Measurements from ENCODE around the gene SMARCC2.
"Not testable (repeated sequence)": the region's sequence is repeated elsewhere in the genome, so short reads cannot be mapped to it uniquely, and the experiment has no call there.

The SMARCC2 gene

GRCh38 chr12:56121204-56121870 is 67.9 kb downstream of the SMARCC2 start:
- DNase-seq (ENCODE audit: low read depth in 2 of 2) = no peak

GRCh38 chr12:56120158-56120846 is 69.0 kb downstream of the SMARCC2 start:
- no peak for DNase-seq (ENCODE audit: low read depth in 2 of 2)

GRCh38 chr12:56119361-56119796 is 69.9 kb downstream of the SMARCC2 start:
- peak in 1 of 2 donors; percentile 44 for DNase-seq (ENCODE audit: low read depth in 2 of 2)

GRCh38 chr12:56118688-56119357 is 70.5 kb downstream of the SMARCC2 start:
- DNase-seq (ENCODE audit: low read depth in 2 of 2) = no peak

GRCh38 chr12:56117778-56118687 is 71.2 kb downstream of the SMARCC2 start, which contains the start of gene ZC3H10:
Gene ZC3H10 (plus strand): TSS chr12:56118266. CDS start chr12:56120563, 2,297 bp downstream.
- peak; percentile 98 for DNase-seq (ENCODE audit: low read depth in 2 of 2)

- not testable (repeated sequence) for DNase-seq (ENCODE audit: low read depth in 2 of 2)
These were observed 72.1 kb downstream of the SMARCC2 start for GRCh38 chr12:56117082-56117706.

- peak; percentile 87 for DNase-seq (ENCODE audit: low read depth in 2 of 2)
These were observed 72.8 kb downstream of the SMARCC2 start, which contains the start of gene RPL41 for GRCh38 chr12:56116267-56117081. Gene RPL41 (plus strand): TSS chr12:56116633.

- no peak for DNase-seq (ENCODE audit: low read depth in 2 of 2)
These were observed 74.0 kb downstream of the SMARCC2 start for GRCh38 chr12:56115329-56115728.

- DNase-seq (ENCODE audit: low read depth in 2 of 2) = no peak
These were observed 75.2 kb downstream of the SMARCC2 start for GRCh38 chr12:56114084-56114483.
